Measurements from ENCODE around the gene CSF1R. TPM values are rescaled to one million over a fixed set of nuclear protein-coding genes. Genes with fewer than 3 reads are reported as not detected.

Gene CSF1R
- total and polyA plus RNA-seq, 2 of the 8 experiments (the other 6 are each of a cell fraction or from before 2014, with no cell fraction given), result 0.12 TPM; not detected in 1

- no peak for TF ChIP-seq CHD7 (IDR thresholded peaks at IDR 0.05; ENCODE audit: insufficient replicate concordance, low read length)
- no peak for TF ChIP-seq SP4 (IDR thresholded peaks at IDR 0.05; ENCODE audit: low read length)
- no peak for TF ChIP-seq HDAC6 (IDR thresholded peaks at IDR 0.05; ENCODE audit: low read depth, low read length)
- peak; percentile 7 to 33 (median 22); a peak in 3 of 4 replicates for TF ChIP-seq CTCF (IDR thresholded peaks at IDR 0.05; ENCODE audit: control extremely low read depth in 1 of 3, insufficient read depth in 1 of 3, low read depth in 1 of 3, low read length in 3 of 3)
- no peak for TF ChIP-seq KDM4A (IDR thresholded peaks at IDR 0.05; ENCODE audit: low read depth, low read length, severe bottlenecking)
- TF ChIP-seq TBP (IDR thresholded peaks at IDR 0.05; ENCODE audit: low read depth, low read length), result no peak
- TF ChIP-seq JUN (IDR thresholded peaks at IDR 0.05; ENCODE audit: low read depth, low read length), result no peak
Observed at GRCh38 chr5:150075806-150076205, 10.5 kb downstream of the CSF1R start (continued).
